ENCODE data around the gene ACO2. TPM values are rescaled to one million over a fixed set of nuclear protein-coding genes. Genes with fewer than 3 reads are reported as not detected.

ACO2 gene
- polyA plus RNA-seq, 1 of the 3 experiments (the other 2 are of a cell fraction), result 47.0 TPM

GRCh38 chr22:41446057-41446501 lies 22.8 kb upstream of the ACO2 start:
- Histone ChIP-seq H3K9ac (peak overlapping the region; percentile 90), H2AFZ (ENCODE audit: low read depth) (no peak overlapping the region), H4K20me1 (ENCODE audit: insufficient read depth) (peaks cover 16% of the 10 kb centered on the region; the same call in 1 of the 2 replicates), H3K9me3 (no peaks in the 10 kb centered on the region), H3K36me3 (replicated peaks in 1 of 2; ENCODE audit: control insufficient read depth in 1 of 2, insufficient read depth in 2 of 2, low read length in 1 of 2) (peaks cover 7 to 8% of the 10 kb centered on the region in 2 experiments), H3K27me3 (ENCODE audit: insufficient read depth) (no peaks in the 10 kb centered on the region), H3K79me2 (ENCODE audit: insufficient read depth) (peaks cover 54% of the 10 kb centered on the region), H3F3A (replicated peaks; ENCODE audit: insufficient read depth) (no peaks in the 10 kb centered on the region), H3K4me2 (peak overlapping the region; percentile 85), H3K27ac (ENCODE audit: low read depth in 2 of 2, low read length in 1 of 2) (peak overlapping the region; percentile 84 to 85; a peak in 3 of 4 replicates), H3K9me2 (no peaks in the 10 kb centered on the region), H3K4me3 (ENCODE audit: low read depth in 2 of 2, low read length in 1 of 2) (peak overlapping the region; percentile 68 to 74), H3K4me1 (ENCODE audit: control insufficient read depth in 1 of 2, insufficient read depth in 2 of 2, low read depth in 1 of 2, low read length in 1 of 2) (peaks cover 0 to 5% of the 10 kb centered on the region in 2 experiments; a peak in 2 of 4 replicates)
- ChIA-PET CTCF (interaction anchor here (1.4 to 1.7 kb wide), 2 partner anchors 43 to 98 kb away, joined by 3 to 5 read pairs; partner anchors contain the start of gene POLR3H), POLR2A (interaction anchor here (1.0 to 3.1 kb wide), 3 partner anchors 22 to 160 kb away, joined by 4 to 15 read pairs (median 9); partner anchors contain the start of genes ACO2, PHF5A and RANGAP1)
- no peak for DNase-seq
- 2% methylated on average over 9 of the region's 34 CpGs for WGBS (ENCODE audit: low lambda C conversion rate)
- TF ChIP-seq EP300 (IDR thresholded peaks at IDR 0.05; ENCODE audit: borderline replicate concordance in 1 of 2, low read depth in 1 of 2, low read length in 1 of 2), result no peak
- TF ChIP-seq TEAD4 (IDR thresholded peaks at IDR 0.05; ENCODE audit: borderline replicate concordance, insufficient read depth), result no peak
- TF ChIP-seq GABPA (IDR thresholded peaks at IDR 0.05; ENCODE audit: low read depth), result no peak
- no peak for TF ChIP-seq USF1 (IDR thresholded peaks at IDR 0.05; ENCODE audit: borderline replicate concordance, low read depth)
- no peak for TF ChIP-seq REST (IDR thresholded peaks at IDR 0.05; ENCODE audit: low read depth, low read length)

GRCh38 chr22:41446639-41447434 lies 22.1 kb upstream of the ACO2 start, which contains the start of gene TOB2:
Gene TOB2, minus strand, starts transcription at chr22:41446801. Its CDS starts 9,456 bp downstream, at chr22:41437345.
- 0% methylated on average over 8 of the region's 85 CpGs for WGBS (ENCODE audit: low lambda C conversion rate)
- TF ChIP-seq USF2 (IDR thresholded peaks at IDR 0.05; ENCODE audit: borderline replicate concordance, low read depth, low read length), result no peak
- no peak for TF ChIP-seq MAX (IDR thresholded peaks at IDR 0.05; ENCODE audit: low read depth)
- TF ChIP-seq NFIC (IDR thresholded peaks at IDR 0.05; ENCODE audit: borderline replicate concordance), result peak; percentile 29; the same call in 1 of the 2 replicates
- no peak for TF ChIP-seq YY1 (IDR thresholded peaks at IDR 0.05; ENCODE audit: low read depth)
- no peak; the same call in 1 of the 2 replicates for TF ChIP-seq SMC3 (IDR thresholded peaks at IDR 0.05; ENCODE audit: low read depth, low read length)
- TF ChIP-seq NRF1 (IDR thresholded peaks at IDR 0.05; ENCODE audit: low read depth, low read length), result no peak
- no peak for TF ChIP-seq EZH2phosphoT487 (IDR thresholded peaks at IDR 0.05; ENCODE audit: borderline replicate concordance, low read depth)
- TF ChIP-seq CHD2 (IDR thresholded peaks at IDR 0.05; ENCODE audit: low read length, partially characterized antibody), result peak; percentile 98
- no peak for TF ChIP-seq JUND (IDR thresholded peaks at IDR 0.05)
- TF ChIP-seq ELF1 (IDR thresholded peaks at IDR 0.05), result no peak
- TF ChIP-seq TAF1 (IDR thresholded peaks at IDR 0.05; ENCODE audit: borderline replicate concordance, low read depth, low read length), result peak; percentile 95
- no peak for TF ChIP-seq RAD21 (IDR thresholded peaks at IDR 0.05; ENCODE audit: low read length)
- TF ChIP-seq USF1 (IDR thresholded peaks at IDR 0.05; ENCODE audit: borderline replicate concordance, low read depth), result no peak
- no peak for TF ChIP-seq TEAD4 (IDR thresholded peaks at IDR 0.05; ENCODE audit: borderline replicate concordance, insufficient read depth)
- no peak for TF ChIP-seq FOXJ3 (CRISPR knock-in tag; IDR thresholded peaks at IDR 0.05)

More at GRCh38 chr22:41446639-41447434, 22.1 kb upstream of the ACO2 start, which contains the start of gene TOB2:
- Histone ChIP-seq H3K9me3 (no peaks in the 10 kb centered on the region), H3K27me3 (ENCODE audit: insufficient read depth) (no peaks in the 10 kb centered on the region), H3K9me2 (no peaks in the 10 kb centered on the region), H2AFZ (ENCODE audit: low read depth) (peak within 1 kb of the TSS; percentile 59; the same call in 1 of the 2 replicates), H3K27ac (ENCODE audit: low read depth in 2 of 2, low read length in 1 of 2) (peak within 1 kb of the TSS; percentile 86 to 97), H4K20me1 (ENCODE audit: insufficient read depth) (peaks cover 11% of the 10 kb centered on the region; the same call in 1 of the 2 replicates), H3F3A (replicated peaks; ENCODE audit: insufficient read depth) (no peaks in the 10 kb centered on the region), H3K9ac (peak within 1 kb of the TSS; percentile 90), H3K4me2 (peak within 1 kb of the TSS; percentile 94), H3K36me3 (replicated peaks in 1 of 2; ENCODE audit: control insufficient read depth in 1 of 2, insufficient read depth in 2 of 2, low read length in 1 of 2) (peaks cover 7 to 8% of the 10 kb centered on the region in 2 experiments), H3K4me1 (ENCODE audit: control insufficient read depth in 1 of 2, insufficient read depth in 2 of 2, low read depth in 1 of 2, low read length in 1 of 2) (peaks cover 0 to 5% of the 10 kb centered on the region in 2 experiments; a peak in 2 of 4 replicates), H3K4me3 (ENCODE audit: low read depth in 2 of 2, low read length in 1 of 2) (peak within 1 kb of the TSS; percentile 68 to 74), H3K79me2 (ENCODE audit: insufficient read depth) (peaks cover 46% of the 10 kb centered on the region)
- DNase-seq, result peak; percentile 80
- ChIA-PET POLR2A (interaction anchor here (0.9 to 3.1 kb wide), 4 partner anchors 22 to 161 kb away, joined by 3 to 15 read pairs (median 6); partner anchors contain the start of genes ACO2, PHF5A and RANGAP1), CTCF (interaction anchor here (1.4 to 1.7 kb wide), 2 partner anchors 43 to 97 kb away, joined by 3 to 5 read pairs; partner anchors contain the start of gene POLR3H)
